Spleen (tissue), 11 donors: ENCODE data around the gene NKIRAS1. TPM values are rescaled to one million over a fixed set of nuclear protein-coding genes. Genes with fewer than 3 reads are reported as not detected.

Source experiments
- DNase-seq: peaks from one replicate; pipeline ENCODE4 v3.0.0-alpha.2; 2020
- H3K27ac ChIP-seq, 8 donors: fragments of 200-600 bp; sonication (generic) in 7 of 8; 1 replicate in 4 of 8; 2 replicates in 4 of 8; pipeline versions ENCODE4 v1.5.0 to v1.8.0; 2016 to 2021; ENCODE audit warnings: inconsistent platforms in 4 of 8, mild to moderate bottlenecking in 4 of 8, moderate library complexity in 1 of 8
- H3K27me3 ChIP-seq, 7 donors: fragments of 200-600 bp; sonication (generic) in 6 of 7; replicated peaks in 1 of 7; 1 replicate in 4 of 7; 2 replicates in 3 of 7; pipeline versions ENCODE4 v1.5.0 to v1.8.0; 2016 to 2021; ENCODE audit warnings: inconsistent platforms in 3 of 7, mild to moderate bottlenecking in 1 of 7
- H3K36me3 ChIP-seq, 6 donors: fragments of 200-600 bp; sonication (generic) in 5 of 6; 1 replicate in 4 of 6; 2 replicates in 2 of 6; pipeline versions ENCODE4 v1.5.0 to v1.8.0; 2016 to 2021; ENCODE audit warnings: inconsistent platforms in 2 of 6
- H3K4me1 ChIP-seq, 6 donors: fragments of 200-600 bp; sonication (generic) in 5 of 6; 1 replicate in 3 of 6; 2 replicates in 3 of 6; pipeline versions ENCODE4 v1.5.0 to v1.8.0; 2016 to 2021; ENCODE audit warnings: inconsistent platforms in 3 of 6
- H3K4me3 ChIP-seq, 8 donors: fragments of 200-600 bp; sonication (generic) in 7 of 8; 1 replicate in 4 of 8; 2 replicates in 4 of 8; pipeline versions ENCODE4 v1.5.0 to v1.8.0; 2016 to 2021; ENCODE audit warnings: inconsistent platforms in 4 of 8, mild to moderate bottlenecking in 4 of 8, moderate library complexity in 2 of 8
- H3K9me3 ChIP-seq, 8 donors: fragments of 200-600 bp; sonication (generic) in 7 of 8; 1 replicate in 4 of 8; 2 replicates in 4 of 8; pipeline versions ENCODE4 v1.5.0 to v1.8.0; 2016 to 2021; ENCODE audit warnings: inconsistent platforms in 4 of 8
- CTCF ChIP-seq, 11 experiments: fragments of 200-600 bp in 7 of 11; fragments of 450-650 bp in 4 of 11; sonication (generic) in 4 of 11; IDR thresholded peaks in 8 of 11; conservative IDR thresholded peaks in 3 of 11; 1 replicate in 7 of 11; 2 replicates in 4 of 11; pipeline versions ENCODE4 v1.4.0 to v1.8.0; 2016 to 2021; ENCODE audit warnings: antibody characterized with exemption in 11 of 11, inconsistent platforms in 4 of 11, mild to moderate bottlenecking in 1 of 11
- POLR2A ChIP-seq, 3 donors: fragments of 450-650 bp; IDR thresholded peaks; one replicate each; pipeline ENCODE4 v1.5.1; 2017; ENCODE audit warnings: antibody characterized with exemption in 3 of 3, mild to moderate bottlenecking in 1 of 3
- POLR2AphosphoS5 ChIP-seq, 3 donors: sonication (generic); formaldehyde crosslinking; IDR thresholded peaks; one replicate each; pipeline ENCODE4 v1.5.1; 2017; ENCODE audit warnings: antibody characterized with exemption in 3 of 3
- WGBS, 5 donors: extraction: QIAGEN DNeasy Blood & Tissue Kit in 3 of 5; methylation state at CpG; one replicate each; pipeline versions ENCODE4 v1.1.5 to v1.1.7; 2013 to 2018; 5-methylcytosine and 5-hydroxymethylcytosine counted together
- intact Hi-C: fragments of 100-400 bp; cut with DNase I; formaldehyde crosslinking; loops from one replicate; pipeline ENCODE4 v1.15.0; 2023; ENCODE audit warnings: low total_unique reads
- polyA plus RNA-seq, 3 donors: library from polyadenylated mRNA; stranded (reverse); fragments of 200-250 nt; gene quantifications; one replicate each; pipeline ENCODE4 v1.2.1, GENCODE V29; 2013
- total RNA-seq, 7 donors: library from RNA; depleted of rRNA in 3 of 7; stranded (reverse); fragments of >200 nt in 3 of 7; fragmentation: NEBNext Ultra II Directional in 4 of 7; extraction: Animal tissue kit (Norgen Biotek cat#: 25700) in 4 of 7; gene quantifications; one replicate each; pipeline versions ENCODE4 v1.1.0 to v1.2.1, GENCODE V29; 2016 to 2021
- donor health status: healthy with polysubstance abuse.
- donor health status: DM: no; HTN: no; CAD: no; lungs with moderate emphysema.
- donor health status: DM: no; HTN: no; CAD: no.
- donor health status: Bipolar disorder and iron deficiency.
- donor health status: healthy.
- donor health status: DM: no; HTN: no; CAD: no.
- donor health status: DM: yes; HTN: yes; CAD: no.

NKIRAS1 gene
- total and polyA plus RNA-seq, 10 donors = 3.5 to 14.2 (median 8.9) TPM

GRCh38 chr3:23911397-23911796 lies 5.4 kb downstream of the NKIRAS1 start:
- H3K4me1 ChIP-seq = peaks cover 7 to 24% (median 18%) of the 10 kb centered on the region in 6 donors

GRCh38 chr3:23909341-23909740 lies 7.4 kb downstream of the NKIRAS1 start:
- intact Hi-C loops = no loop called here

More at GRCh38 chr3:23911397-23911796, 5.4 kb downstream of the NKIRAS1 start:
- WGBS, 5 donors = 89 to 100% (median 95%) methylated on average over 2 of the region's 2 CpGs
- H3K4me3 ChIP-seq = no peak overlapping the region
- no peak for DNase-seq
- H3K27me3 ChIP-seq = no peaks in the 10 kb centered on the region
- no peaks in the 10 kb centered on the region for H3K9me3 ChIP-seq
- H3K36me3 ChIP-seq = peaks cover 0 to 39% (median 6%) of the 10 kb centered on the region in 6 donors
- intact Hi-C loops = no loop called here
- TF ChIP-seq CTCF (IDR thresholded peaks at IDR 0.05 in 8 of 11, conservative IDR thresholded peaks at IDR 0.05 in 3 of 11) = no peak
- TF ChIP-seq POLR2AphosphoS5 (IDR thresholded peaks at IDR 0.05) = no peak
- TF ChIP-seq POLR2A (IDR thresholded peaks at IDR 0.05) = no peak
- H3K27ac ChIP-seq = no peak overlapping the region

GRCh38 chr3:23904545-23904944 lies 12.2 kb downstream of the NKIRAS1 start:
- no peaks in the 10 kb centered on the region for H3K27me3 ChIP-seq
- no peak for DNase-seq
- no peak for TF ChIP-seq POLR2A (IDR thresholded peaks at IDR 0.05)
- TF ChIP-seq POLR2AphosphoS5 (IDR thresholded peaks at IDR 0.05) = no peak
- no peak for TF ChIP-seq CTCF (IDR thresholded peaks at IDR 0.05 in 8 of 11, conservative IDR thresholded peaks at IDR 0.05 in 3 of 11)

More at GRCh38 chr3:23909341-23909740, 7.4 kb downstream of the NKIRAS1 start:
- Histone ChIP-seq H3K4me1 (peaks cover 0 to 4% (median 0%) of the 10 kb centered on the region in 6 donors), H3K27me3 (no peaks in the 10 kb centered on the region), H3K36me3 (peaks cover 0 to 45% (median 6%) of the 10 kb centered on the region in 6 donors), H3K9me3 (no peaks in the 10 kb centered on the region), H3K4me3 (no peak overlapping the region), H3K27ac (no peak overlapping the region)
- no peak for DNase-seq
- WGBS, 5 donors = 84 to 95% (median 89%) methylated on average over 7 of the region's 7 CpGs
- TF ChIP-seq POLR2AphosphoS5 (IDR thresholded peaks at IDR 0.05) (no peak), CTCF (IDR thresholded peaks at IDR 0.05 in 8 of 11, conservative IDR thresholded peaks at IDR 0.05 in 3 of 11) (no peak), POLR2A (IDR thresholded peaks at IDR 0.05) (no peak)

GRCh38 chr3:23900744-23901143 lies 16.0 kb downstream of the NKIRAS1 start:
- Histone ChIP-seq H3K27me3 (no peaks in the 10 kb centered on the region), H3K4me1 (no peaks in the 10 kb centered on the region), H3K4me3 (no peak overlapping the region), H3K36me3 (peaks cover 0 to 71% (median 22%) of the 10 kb centered on the region in 6 donors), H3K27ac (no peak overlapping the region), H3K9me3 (no peaks in the 10 kb centered on the region)
- no peak for DNase-seq
- 85 to 90% (median 87%) methylated on average over 6 of the region's 6 CpGs for WGBS, 5 donors
- TF ChIP-seq POLR2AphosphoS5 (IDR thresholded peaks at IDR 0.05) (no peak), CTCF (IDR thresholded peaks at IDR 0.05 in 8 of 11, conservative IDR thresholded peaks at IDR 0.05 in 3 of 11) (no peak), POLR2A (IDR thresholded peaks at IDR 0.05) (no peak)
- intact Hi-C loops = no loop called here

More at GRCh38 chr3:23904545-23904944, 12.2 kb downstream of the NKIRAS1 start:
- Histone ChIP-seq H3K27ac (no peak overlapping the region), H3K9me3 (no peaks in the 10 kb centered on the region), H3K4me3 (no peak overlapping the region), H3K4me1 (no peaks in the 10 kb centered on the region), H3K36me3 (peaks cover 0 to 61% (median 12%) of the 10 kb centered on the region in 6 donors)
- intact Hi-C loops = no loop called here
